HG03520 (cell line): ENCODE measurements around the gene GAS2L1.
A peak's percentile ranks its signal among the peaks of the same experiment; 100 is the strongest.

Experiments used
- ATAC-seq: cut with Tn5 transposase; IDR thresholded peaks from one replicate; pipeline ENCODE4 v1.9.1; 2021; ENCODE audit warnings: mild to moderate bottlenecking, moderate library complexity; ENCODE audit not compliant: unreplicated experiment

GAS2L1 gene

GRCh38 chr22:29306175-29306834 is at the start of gene GAS2L1:
GAS2L1 (plus strand) TSS chr22:29306650; CDS start chr22:29308106, 1,456 bp downstream.
- no peak for ATAC-seq

GRCh38 chr22:29257751-29258181 is 48.7 kb upstream of the GAS2L1 start:
- ATAC-seq = no peak

DNA sequence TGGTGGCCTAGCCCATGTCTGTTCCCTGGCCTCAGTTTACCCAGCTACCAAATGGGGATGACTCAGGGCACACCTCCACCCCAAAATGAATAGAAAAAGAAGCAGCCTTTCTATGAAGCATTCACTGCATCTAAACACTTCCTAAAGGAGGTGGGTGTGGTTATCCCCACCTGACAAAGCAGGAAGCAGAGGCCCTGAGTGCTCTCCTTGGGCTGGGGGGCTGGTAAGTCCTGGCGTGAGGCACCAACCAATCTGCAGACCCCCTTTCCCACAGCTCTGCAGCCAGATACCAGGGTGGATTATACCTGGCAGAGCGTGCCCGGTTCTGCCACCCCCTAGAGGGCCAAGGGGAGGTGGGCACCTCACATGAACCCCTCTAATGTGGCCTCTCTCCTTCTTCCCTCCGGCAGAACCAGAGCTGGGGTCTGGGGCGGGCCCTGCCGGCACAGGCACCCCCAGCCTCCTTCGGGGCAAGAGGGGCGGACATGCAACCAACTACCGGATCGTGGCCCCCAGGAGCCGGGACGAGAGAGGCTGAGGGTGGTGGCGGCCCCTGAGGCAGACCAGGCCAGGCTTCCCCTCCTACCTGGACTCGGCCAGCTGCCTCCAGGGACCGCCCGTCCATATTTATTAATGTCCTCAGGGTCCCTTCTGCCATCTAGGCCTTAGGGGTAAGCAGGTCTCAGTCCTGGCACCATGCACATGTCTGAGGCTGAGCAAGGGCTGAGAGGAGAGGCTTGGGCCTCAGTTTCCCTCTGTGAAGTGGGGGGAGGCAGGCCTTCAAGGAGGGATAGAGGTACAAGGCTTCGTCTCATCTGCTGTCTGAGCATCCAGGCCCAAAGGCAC is 47.8 kb upstream of the GAS2L1 start:
- ATAC-seq = no peak

DNA sequence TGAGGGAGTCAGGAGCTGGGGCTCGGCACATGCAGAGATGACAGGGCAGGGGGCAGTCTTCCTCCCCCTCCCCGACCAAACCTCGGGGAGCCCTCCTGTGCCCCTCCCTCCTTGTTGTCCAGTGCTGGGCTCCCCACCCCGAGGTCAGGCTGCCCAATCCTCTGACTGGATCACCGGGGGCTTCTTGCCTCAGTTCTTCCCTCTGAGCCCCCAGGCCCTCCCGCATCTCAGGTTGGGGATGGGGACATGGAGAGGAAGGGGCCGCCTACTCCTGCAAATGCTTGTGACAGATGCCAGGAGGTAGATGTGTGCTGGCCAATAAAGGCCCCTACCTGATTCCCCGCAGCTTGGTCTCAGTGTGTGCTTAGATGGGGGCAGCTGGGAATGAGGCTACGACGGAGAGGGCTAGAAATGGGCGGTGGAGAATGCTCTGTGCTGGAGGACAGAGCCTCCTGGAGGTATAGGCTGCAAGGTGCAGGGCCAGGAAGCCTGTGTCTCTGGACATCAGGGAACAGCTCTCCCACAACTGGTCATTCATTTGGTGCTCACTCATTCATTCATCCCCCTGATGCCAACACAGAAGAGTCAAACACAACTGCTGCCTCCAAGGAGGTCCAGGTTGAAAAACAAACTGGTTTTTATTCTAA is 47.1 kb upstream of the GAS2L1 start:
- no peak for ATAC-seq

- no peak for ATAC-seq
These were observed 46.4 kb upstream of the GAS2L1 start for GRCh38 chr22:29260031-29260560.

DNA sequence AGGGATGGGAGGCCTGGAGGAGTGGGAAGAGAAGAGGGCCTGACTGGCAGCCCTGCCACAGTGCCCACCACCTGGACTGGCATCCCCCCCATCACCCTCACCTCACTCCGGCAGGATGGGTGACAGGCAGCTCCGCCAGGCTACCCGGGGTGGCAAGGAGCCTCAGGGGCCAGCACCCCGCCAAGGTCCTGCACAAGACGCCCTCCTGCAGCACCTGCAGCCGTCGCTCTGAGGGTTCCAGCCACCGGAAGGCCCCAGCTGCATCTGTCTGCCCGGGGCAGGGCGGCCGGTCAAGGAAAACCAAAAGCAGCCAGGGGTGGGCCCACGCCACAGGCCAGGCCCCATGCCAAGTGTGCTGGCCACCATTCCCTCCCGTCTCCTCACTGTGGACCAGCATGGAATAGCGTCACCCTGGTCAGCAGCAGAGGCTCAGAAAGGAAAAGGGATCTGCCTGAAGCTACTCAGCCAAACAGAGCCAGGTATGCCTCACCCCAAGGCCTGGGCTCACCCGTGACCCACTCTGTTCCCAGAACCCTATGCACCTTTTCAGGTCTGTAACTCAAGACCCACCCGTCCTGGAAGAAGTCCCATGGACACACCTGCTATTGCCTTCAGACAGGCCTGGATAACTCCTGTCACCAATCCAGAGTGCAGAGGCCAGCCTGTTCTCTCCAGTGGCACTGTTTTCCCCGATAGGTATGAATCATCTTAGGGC is 45.7 kb upstream of the GAS2L1 start:
- no peak for ATAC-seq

DNA sequence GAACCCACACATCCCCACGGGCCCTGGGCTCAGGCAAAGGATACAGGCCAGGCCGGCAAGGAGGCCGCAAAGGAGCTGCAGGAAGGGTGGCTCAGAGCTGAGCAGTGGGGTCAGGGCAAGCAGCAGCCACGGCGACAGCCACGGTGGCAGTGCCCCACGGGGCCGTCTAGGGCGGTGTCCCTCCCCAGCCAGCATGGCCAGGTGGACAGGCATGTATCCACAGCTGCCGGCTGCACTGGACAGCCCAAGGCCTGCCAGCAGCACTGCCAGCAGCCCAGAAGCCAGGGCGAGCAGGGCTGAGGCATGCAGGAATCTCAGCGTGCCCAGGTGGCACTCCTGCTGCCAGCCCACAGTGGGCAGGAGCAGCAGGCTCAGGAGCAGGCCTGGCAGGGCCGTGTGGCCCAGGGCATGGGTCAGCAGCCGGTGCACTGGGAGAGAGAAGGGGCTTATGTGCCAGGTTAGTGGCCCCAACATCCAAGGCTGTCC is 42.6 kb upstream of the GAS2L1 start:
- ATAC-seq = no peak

DNA sequence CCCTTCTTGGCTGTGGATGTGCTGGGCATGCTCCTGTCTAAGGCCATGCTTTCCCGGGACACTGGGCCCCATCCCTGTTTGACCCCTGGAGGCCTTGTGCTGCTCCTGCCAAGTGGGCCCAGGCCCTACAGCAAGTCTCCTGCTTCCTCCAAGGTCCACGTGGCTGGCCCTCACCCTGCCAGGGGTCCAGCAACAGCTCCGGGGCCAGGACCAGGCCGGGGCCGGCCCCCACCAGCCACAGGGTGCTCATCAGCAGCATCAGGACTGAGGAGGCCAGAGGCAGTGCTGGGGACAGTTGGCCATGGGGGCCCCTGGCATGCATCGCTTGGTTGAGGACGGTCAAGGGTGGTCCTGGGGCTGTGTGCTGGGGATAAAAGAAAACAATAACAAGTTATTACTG is 41.1 kb upstream of the GAS2L1 start:
- no peak for ATAC-seq

- ATAC-seq = no peak
These were observed 40.5 kb upstream of the GAS2L1 start for GRCh38 chr22:29265929-29266328.

DNA sequence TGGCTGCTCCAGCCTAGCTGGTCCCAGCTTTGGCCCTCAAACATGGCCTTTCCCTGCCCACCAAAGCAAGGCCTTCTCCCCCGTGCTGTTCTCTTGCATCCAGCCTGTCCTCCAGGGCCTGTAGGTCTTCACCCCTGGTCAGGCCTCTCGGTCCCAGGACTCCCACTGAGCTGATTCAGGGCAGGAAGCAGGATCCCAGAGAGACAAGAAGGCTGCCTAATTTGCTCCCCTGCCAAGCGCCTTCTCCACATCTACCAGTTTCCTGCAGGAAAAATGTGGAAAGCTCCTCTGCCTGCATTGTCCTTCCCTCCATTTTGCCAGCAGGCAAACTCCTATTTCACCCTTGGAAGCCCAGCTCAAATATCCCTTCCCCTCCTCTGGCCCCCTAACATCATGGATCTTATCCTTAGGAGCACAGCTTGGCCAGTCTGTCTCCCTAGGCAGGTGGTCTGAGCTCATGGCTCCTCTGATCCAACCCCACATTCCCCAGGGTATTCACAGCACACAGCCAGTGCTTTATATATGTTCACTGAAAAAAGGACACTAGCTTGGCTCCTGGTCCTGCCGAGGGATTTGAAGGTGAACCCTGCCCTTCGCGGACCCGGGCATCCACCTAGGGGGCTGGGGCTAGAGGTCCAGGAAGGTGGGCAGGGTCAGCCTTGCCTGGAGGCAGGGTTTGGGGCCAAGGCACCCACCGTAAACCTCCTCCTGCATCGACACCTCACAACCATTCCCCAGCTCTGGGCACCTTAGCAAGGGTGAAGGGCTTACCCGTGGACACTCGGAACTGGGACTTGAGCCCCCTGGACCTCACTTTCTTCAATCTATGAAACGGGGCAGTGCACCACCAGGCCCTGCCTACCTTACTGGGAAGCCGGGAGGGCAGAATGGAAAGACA is 39.6 kb upstream of the GAS2L1 start:
- ATAC-seq = no peak

DNA sequence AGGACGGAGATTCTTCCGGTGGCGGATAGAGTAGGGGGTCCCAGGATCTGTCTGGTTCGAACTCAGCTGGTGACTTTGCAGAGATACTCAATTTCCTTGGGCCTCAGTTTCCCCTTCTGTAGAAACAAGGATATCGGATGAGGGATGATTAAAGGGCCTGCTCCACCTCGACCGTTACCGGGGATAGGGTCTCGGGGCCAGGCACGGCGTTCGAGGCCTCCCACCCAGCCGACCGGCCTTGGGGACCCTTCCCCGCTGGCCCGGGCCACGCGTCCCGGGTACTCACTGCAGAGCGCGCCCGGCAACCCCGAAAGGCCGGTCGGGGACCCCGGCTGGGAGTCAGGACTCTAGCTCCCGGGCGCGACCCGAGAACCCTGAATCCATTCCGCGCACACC is 39.0 kb upstream of the GAS2L1 start:
- peak; percentile 25 for ATAC-seq

DNA sequence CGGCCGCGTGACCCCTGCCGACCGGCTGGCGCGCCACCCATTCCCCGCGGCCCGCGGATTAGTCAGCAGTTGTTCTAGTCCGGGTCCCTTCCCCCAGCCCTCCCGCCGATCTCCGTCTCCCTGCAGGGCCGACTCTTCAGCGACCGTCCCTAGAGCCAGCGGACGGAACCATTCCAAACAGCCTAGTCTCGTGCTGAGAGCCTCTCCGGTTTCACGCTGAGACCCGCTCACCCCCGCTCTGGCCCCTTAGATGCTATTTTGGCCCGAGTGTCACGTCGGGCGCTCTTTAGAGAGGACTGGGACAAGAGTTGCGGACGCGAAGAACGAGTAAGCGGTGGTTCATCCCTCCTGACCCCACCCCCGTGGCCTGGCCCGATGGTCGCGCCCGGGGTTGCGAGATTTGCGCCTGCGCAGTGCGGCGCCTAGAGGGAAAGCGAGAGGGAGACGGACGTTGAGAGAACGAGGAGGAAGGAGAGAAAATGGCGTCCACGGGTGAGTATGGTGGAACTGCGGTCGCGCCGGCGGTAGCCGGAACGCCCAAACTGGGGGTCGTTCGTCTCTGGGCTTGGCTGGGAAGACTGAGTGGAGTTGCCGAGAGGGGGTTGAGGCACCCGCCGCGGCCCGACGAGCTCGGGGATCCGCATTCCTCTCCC is 38.5 kb upstream of the GAS2L1 start, which contains the start of the genes EWSR1 and RHBDD3:
Gene EWSR1, plus strand, starts transcription at position 411 of the 653 bp plus-strand sequence. Its CDS starts 69 bp downstream, at position 480.
Gene RHBDD3, minus strand, starts transcription at position 124 of the 653 bp plus-strand sequence. CDS start 2,355 bp downstream, outside the sequence.
- ATAC-seq = peak; percentile 77

DNA sequence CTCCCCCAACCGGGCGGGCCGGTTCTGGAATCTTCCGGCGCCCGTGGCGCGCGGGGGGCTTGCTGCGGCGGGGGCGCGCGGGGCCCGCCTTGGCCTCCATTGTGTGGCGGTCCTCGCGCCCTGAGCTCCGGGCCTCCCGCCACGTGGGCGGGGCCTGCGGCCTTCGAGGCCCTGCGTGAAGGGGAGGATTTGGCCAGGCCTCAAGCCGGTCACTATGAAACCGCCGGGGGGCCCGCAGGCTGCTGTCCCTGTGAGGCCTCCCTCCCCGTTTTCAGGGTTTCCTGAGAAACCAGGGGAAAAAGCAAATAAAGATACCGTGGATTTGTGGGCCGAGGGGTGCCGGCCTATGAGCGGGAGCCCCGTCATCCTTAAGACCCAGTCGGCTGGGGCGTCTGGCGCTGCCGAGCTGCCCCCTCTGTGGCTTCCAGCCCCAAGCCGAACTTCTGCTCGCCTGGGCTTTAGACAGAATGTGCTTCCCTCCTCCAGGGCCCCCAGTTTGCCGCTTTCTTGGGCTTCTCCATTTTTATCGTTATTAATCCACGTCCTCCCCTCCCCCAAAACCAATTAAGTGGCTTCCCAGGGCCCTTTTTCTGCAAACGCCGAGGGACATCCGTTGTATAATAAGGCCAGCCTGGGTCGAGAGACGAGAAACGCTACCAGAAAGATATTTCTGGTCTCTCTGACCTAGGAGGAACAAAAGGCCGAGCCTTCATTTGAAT is 37.8 kb upstream of the GAS2L1 start:
- peak; percentile 24 for ATAC-seq

DNA sequence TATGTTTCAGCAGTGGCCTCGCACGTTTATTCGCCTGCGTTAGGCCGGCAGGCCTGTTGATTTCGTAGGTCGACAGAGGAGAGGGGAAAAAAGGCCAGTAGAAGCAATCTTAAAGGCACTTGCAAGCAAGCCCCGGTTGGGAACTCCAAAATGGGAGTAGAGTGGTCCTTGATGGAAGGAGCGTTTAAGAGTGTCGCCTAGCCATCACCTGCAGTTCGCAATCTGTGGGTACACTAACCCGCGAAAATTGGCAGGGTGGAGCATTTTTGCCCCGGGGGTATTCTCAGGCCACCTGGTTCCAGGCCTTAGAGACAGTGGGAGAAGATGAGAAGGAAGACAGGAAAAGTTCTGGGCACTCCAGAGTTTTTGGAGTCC is 37.2 kb upstream of the GAS2L1 start:
- ATAC-seq = no peak

DNA sequence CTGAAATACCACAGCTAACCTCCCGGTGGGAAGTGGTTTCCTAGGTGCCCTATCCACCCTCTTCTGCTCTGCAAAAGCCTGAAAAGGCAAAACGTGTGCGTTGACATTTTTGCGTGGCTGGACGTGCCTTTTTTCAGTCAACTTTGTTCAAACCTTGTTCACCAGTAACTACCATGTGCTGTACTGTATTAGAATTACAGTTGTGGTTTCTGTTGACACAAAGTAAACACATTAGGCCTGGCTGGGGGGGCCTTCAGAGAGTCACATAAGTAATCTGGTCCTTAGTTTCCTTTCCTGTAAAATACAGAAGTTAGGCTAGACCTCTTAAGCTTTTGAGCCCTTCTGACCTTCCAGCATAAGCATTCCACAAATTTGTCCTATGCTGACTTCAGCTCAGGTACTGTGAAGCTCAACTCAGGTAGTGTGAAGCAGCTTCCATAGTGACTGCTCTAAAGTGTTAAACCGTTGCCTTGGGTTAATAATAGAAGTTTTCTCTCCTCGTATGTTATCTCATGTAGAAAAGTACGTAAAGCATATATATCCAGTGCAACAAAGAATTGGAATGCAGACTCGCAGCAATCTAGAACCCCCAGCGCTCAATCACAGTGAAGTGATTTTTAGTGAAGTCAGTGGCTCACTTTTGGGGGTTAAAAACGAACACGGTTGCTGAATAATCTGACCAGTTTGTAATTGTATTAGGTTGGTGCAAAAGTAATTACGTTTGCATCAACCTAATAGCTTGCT is 36.5 kb upstream of the GAS2L1 start:
- no peak for ATAC-seq

- no peak for ATAC-seq
These were observed 35.8 kb upstream of the GAS2L1 start for GRCh38 chr22:29270475-29271271.

DNA sequence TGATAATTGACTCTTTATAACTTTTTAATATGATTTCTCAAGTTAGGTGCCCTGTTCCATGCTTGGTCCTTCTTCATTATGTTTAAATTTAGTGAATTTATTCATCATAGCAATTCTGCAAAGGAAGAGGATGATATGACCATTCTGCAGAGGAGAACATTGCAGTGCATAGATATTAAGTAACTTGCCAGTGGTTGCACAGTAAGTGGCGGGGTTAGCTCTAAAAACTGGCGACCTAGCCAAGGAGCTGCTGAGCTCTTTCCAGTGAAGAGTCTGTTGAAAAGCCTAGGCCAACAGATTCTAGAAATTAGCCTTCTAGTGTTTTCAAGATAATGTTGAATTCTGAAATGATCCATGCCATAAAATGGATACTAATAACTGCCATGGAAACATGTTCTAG is 33.8 kb upstream of the GAS2L1 start:
- no peak for ATAC-seq
